ENCODE results near the gene NDUFA5.
"Not testable (repeated sequence)": the region's sequence is repeated elsewhere in the genome, so short reads cannot be mapped to it uniquely, and the experiment has no call there.

NDUFA5 gene

GRCh38 chr7:123555484-123555883 lies 2.1 kb downstream of the NDUFA5 start:
- no peak for DNase-seq

GRCh38 chr7:123553159-123553558 lies 4.5 kb downstream of the NDUFA5 start:
- no peak for DNase-seq

- DNase-seq: no peak
These were observed 5.0 kb downstream of the NDUFA5 start for GRCh38 chr7:123552641-123553040.

GRCh38 chr7:123552134-123552533 lies 5.5 kb downstream of the NDUFA5 start:
- DNase-seq: not testable (repeated sequence)

- no peak for DNase-seq
These were observed 9.2 kb downstream of the NDUFA5 start for GRCh38 chr7:123548406-123548805.

GRCh38 chr7:123539871-123540270 lies 17.7 kb downstream of the NDUFA5 start:
- DNase-seq: no peak

GRCh38 chr7:123538897-123539296 lies 18.7 kb downstream of the NDUFA5 start:
- DNase-seq: no peak

GRCh38 chr7:123538189-123538714 lies 19.4 kb downstream of the NDUFA5 start:
- DNase-seq: no peak

GRCh38 chr7:123537026-123537642 lies 20.5 kb downstream of the NDUFA5 start:
- DNase-seq: peak; percentile 4

- no peak for DNase-seq
These were observed 22.1 kb downstream of the NDUFA5 start for GRCh38 chr7:123535517-123535916.

- DNase-seq: peak; percentile 98
These were observed 23.0 kb downstream of the NDUFA5 start, which contains the start of gene IQUB for GRCh38 chr7:123534383-123535260. TSS of gene IQUB (minus strand) at chr7:123534595. CDS start at chr7:123512340, 22,255 bp downstream.

- peak; percentile 40 for DNase-seq
These were observed 23.7 kb downstream of the NDUFA5 start for GRCh38 chr7:123533929-123534382.

GRCh38 chr7:123533553-123533917 lies 24.1 kb downstream of the NDUFA5 start:
- no peak for DNase-seq

- not testable (repeated sequence) for DNase-seq
These were observed 24.6 kb downstream of the NDUFA5 start for GRCh38 chr7:123532788-123533552.

- not testable (repeated sequence) for DNase-seq
These were observed 25.3 kb downstream of the NDUFA5 start for GRCh38 chr7:123532343-123532742.

- DNase-seq: not testable (repeated sequence)
These were observed 27.5 kb downstream of the NDUFA5 start for GRCh38 chr7:123530035-123530591.

GRCh38 chr7:123528265-123528664 lies 29.4 kb downstream of the NDUFA5 start:
- DNase-seq: no peak

- not testable (repeated sequence) for DNase-seq
These were observed 29.8 kb downstream of the NDUFA5 start for GRCh38 chr7:123527712-123528225.

GRCh38 chr7:123526533-123526932 lies 31.1 kb downstream of the NDUFA5 start:
- DNase-seq: not testable (repeated sequence)

GRCh38 chr7:123522066-123522465 lies 35.6 kb downstream of the NDUFA5 start:
- no peak for DNase-seq

GRCh38 chr7:123505221-123505620 lies 52.4 kb downstream of the NDUFA5 start:
- no peak for DNase-seq

- no peak for DNase-seq
These were observed 55.4 kb downstream of the NDUFA5 start for GRCh38 chr7:123502201-123502600.
